Kidney epithelial cell (primary cell): ENCODE results near the gene CCL23. TPM values are rescaled to one million over a fixed set of nuclear protein-coding genes. Genes with fewer than 3 reads are reported as not detected.

ENCODE experiments used
- DNase-seq: peaks from one replicate; pipeline ENCODE4 v3.0.0-alpha.2; 2010; ENCODE audit warnings: low read depth
- H3K27me3 ChIP-seq: 2 replicates; pipeline ENCODE4 v1.6.0; 2011; ENCODE audit warnings: low read length; ENCODE audit not compliant: control insufficient read depth, insufficient read depth
- H3K36me3 ChIP-seq: 2 replicates; pipeline ENCODE4 v1.5.1; 2011; ENCODE audit warnings: low read length; ENCODE audit not compliant: control insufficient read depth, insufficient read depth
- H3K4me3 ChIP-seq: 2 replicates; pipeline ENCODE4 v1.5.1; 2011; ENCODE audit warnings: low read depth, mild to moderate bottlenecking, control low read depth, low read length
- CTCF ChIP-seq: IDR thresholded peaks from 2 replicates; pipeline ENCODE4 v1.5.1; 2011; ENCODE audit warnings: mild to moderate bottlenecking, moderate library complexity, low read length, control low read depth, inconsistent platforms; ENCODE audit not compliant: insufficient read depth, poor library complexity, severe bottlenecking
- total RNA-seq: library from RNA; depleted of rRNA; stranded (reverse); fragments of >200 nt; gene quantifications from 2 replicates; pipeline ENCODE4 v1.2.3, GENCODE V29; 2015

CCL23 gene
- total RNA-seq, 1 donor from 2014 or later: not detected

- no peak for TF ChIP-seq CTCF
- no peak for DNase-seq
- Histone ChIP-seq H3K4me3 (no peak overlapping the region), H3K36me3 (no peaks in the 10 kb centered on the region), H3K27me3 (no peaks in the 10 kb centered on the region)
These were observed 38.2 kb upstream of the CCL23 start for GRCh38 chr17:36055921-36056520.

- no peak for TF ChIP-seq CTCF
- Histone ChIP-seq H3K4me3 (no peak overlapping the region), H3K27me3 (no peaks in the 10 kb centered on the region), H3K36me3 (no peaks in the 10 kb centered on the region)
- no peak for DNase-seq
These were observed 37.4 kb upstream of the CCL23 start for GRCh38 chr17:36055171-36055570.

- TF ChIP-seq CTCF: no peak
- H3K27me3 ChIP-seq: no peaks in the 10 kb centered on the region
- DNase-seq: no peak
- H3K36me3 ChIP-seq: no peaks in the 10 kb centered on the region
- no peak overlapping the region for H3K4me3 ChIP-seq
These were observed 31.9 kb upstream of the CCL23 start for GRCh38 chr17:36049643-36050042.

GRCh38 chr17:36048066-36048465, 30.3 kb upstream of the CCL23 start:
- Histone ChIP-seq H3K4me3 (no peak overlapping the region), H3K27me3 (no peaks in the 10 kb centered on the region), H3K36me3 (no peaks in the 10 kb centered on the region)
- TF ChIP-seq CTCF: no peak
- no peak for DNase-seq

- no peak for DNase-seq
- no peak for TF ChIP-seq CTCF
- H3K4me3 ChIP-seq: no peak overlapping the region
- H3K36me3 ChIP-seq: no peaks in the 10 kb centered on the region
- peaks cover 2% of the 10 kb centered on the region for H3K27me3 ChIP-seq
These were observed 18.5 kb upstream of the CCL23 start for GRCh38 chr17:36036235-36036634.

GRCh38 chr17:36034127-36034526, 16.4 kb upstream of the CCL23 start:
- no peak for TF ChIP-seq CTCF
- no peaks in the 10 kb centered on the region for H3K36me3 ChIP-seq
- H3K27me3 ChIP-seq: peaks cover 2% of the 10 kb centered on the region
- no peak overlapping the region for H3K4me3 ChIP-seq
- DNase-seq: no peak
